ENCODE data around the gene KRT40. TPM values are rescaled to one million over a fixed set of nuclear protein-coding genes. Genes with fewer than 3 reads are reported as not detected.

KRT40 gene
- polyA plus RNA-seq, 3 donors = not detected

- H3K4me3 ChIP-seq (replicated peaks in 1 of 3; ENCODE audit: low read depth in 2 of 3, low read length in 3 of 3) = no peak overlapping the region
- H3K27me3 ChIP-seq (ENCODE audit: control insufficient read depth in 2 of 2, insufficient read depth in 2 of 2, low read length in 2 of 2) = no peaks in the 10 kb centered on the region
- H3K9ac ChIP-seq (ENCODE audit: insufficient read depth, low read length, poor library complexity, severe bottlenecking) = no peak overlapping the region
- no peaks in the 10 kb centered on the region for H3K9me3 Mint-ChIP-seq
- intact Hi-C loops (cut with micrococcal nuclease) = no loop called here
- no peak for DNase-seq
- no peak for TF ChIP-seq CTCF (IDR thresholded peaks at IDR 0.05)
- H3K36me3 Mint-ChIP-seq = no peaks in the 10 kb centered on the region
- H3K4me3 Mint-ChIP-seq = no peak overlapping the region
- no peaks in the 10 kb centered on the region for H3K4me1 ChIP-seq (ENCODE audit: control insufficient read depth in 1 of 2, insufficient read depth in 2 of 2, low read length in 2 of 2)
- H4K20me1 ChIP-seq (ENCODE audit: insufficient read depth, low read length) = no peaks in the 10 kb centered on the region
- WGBS (ENCODE audit: insufficient coverage) = 73% methylated on average over 4 of the region's 7 CpGs
- no peak overlapping the region for H3K27ac Mint-ChIP-seq
- no peak overlapping the region for H3K27ac ChIP-seq (ENCODE audit: low read depth in 1 of 2, low read length in 2 of 2)
- H3K9me3 ChIP-seq (replicated peaks in 1 of 2; ENCODE audit: control insufficient read depth in 1 of 2, insufficient read depth in 1 of 2, low read length in 2 of 2) = no peaks in the 10 kb centered on the region
- no peaks in the 10 kb centered on the region for H3K36me3 ChIP-seq (replicated peaks in 1 of 2; ENCODE audit: control insufficient read depth in 1 of 2, insufficient read depth in 2 of 2, low read length in 2 of 2)
- peaks cover 0 to 2% (median 2%) of the 10 kb centered on the region in 3 donors for H3K27me3 Mint-ChIP-seq (ENCODE audit: low read depth in 3 of 3)
- H3K4me2 ChIP-seq (replicated peaks; ENCODE audit: extremely low read depth, low read length, poor library complexity, severe bottlenecking) = no peak overlapping the region
- no peaks in the 10 kb centered on the region for H3K79me2 ChIP-seq (ENCODE audit: insufficient read depth, low read length)
- no peaks in the 10 kb centered on the region for H3K4me1 Mint-ChIP-seq
- no peak overlapping the region for H2AFZ ChIP-seq (ENCODE audit: insufficient read depth, low read depth, low read length, poor library complexity, severe bottlenecking)
These were observed 31.3 kb upstream of the KRT40 start for GRCh38 chr17:41015454-41015853.

GRCh38 chr17:41013606-41014005, 29.5 kb upstream of the KRT40 start:
- WGBS (ENCODE audit: insufficient coverage) = 88% methylated on average over 1 of the region's 1 CpG
- Histone ChIP-seq H3K27ac (ENCODE audit: low read depth in 1 of 2, low read length in 2 of 2) (no peak overlapping the region), H4K20me1 (ENCODE audit: insufficient read depth, low read length) (no peaks in the 10 kb centered on the region), H3K27me3 (ENCODE audit: control insufficient read depth in 2 of 2, insufficient read depth in 2 of 2, low read length in 2 of 2) (no peaks in the 10 kb centered on the region), H3K36me3 (replicated peaks in 1 of 2; ENCODE audit: control insufficient read depth in 1 of 2, insufficient read depth in 2 of 2, low read length in 2 of 2) (no peaks in the 10 kb centered on the region), H3K9ac (ENCODE audit: insufficient read depth, low read length, poor library complexity, severe bottlenecking) (no peak overlapping the region), H3K4me3 (replicated peaks in 1 of 3; ENCODE audit: low read depth in 2 of 3, low read length in 3 of 3) (no peak overlapping the region), H3K9me3 (replicated peaks in 1 of 2; ENCODE audit: control insufficient read depth in 1 of 2, insufficient read depth in 1 of 2, low read length in 2 of 2) (no peaks in the 10 kb centered on the region), H3K4me2 (replicated peaks; ENCODE audit: extremely low read depth, low read length, poor library complexity, severe bottlenecking) (no peak overlapping the region), H2AFZ (ENCODE audit: insufficient read depth, low read depth, low read length, poor library complexity, severe bottlenecking) (no peak overlapping the region), H3K4me1 (ENCODE audit: control insufficient read depth in 1 of 2, insufficient read depth in 2 of 2, low read length in 2 of 2) (no peaks in the 10 kb centered on the region), H3K79me2 (ENCODE audit: insufficient read depth, low read length) (no peaks in the 10 kb centered on the region)
- Mint-ChIP-seq H3K4me3 (no peak overlapping the region), H3K27me3 (ENCODE audit: low read depth in 3 of 3) (peaks cover 0 to 3% (median 2%) of the 10 kb centered on the region in 3 donors), H3K4me1 (no peaks in the 10 kb centered on the region), H3K9me3 (peaks cover 0 to 2% (median 0%) of the 10 kb centered on the region in 7 donors), H3K36me3 (no peaks in the 10 kb centered on the region), H3K27ac (no peak overlapping the region)
- TF ChIP-seq CTCF (IDR thresholded peaks at IDR 0.05) = no peak
- DNase-seq = no peak
- intact Hi-C loops (cut with micrococcal nuclease) = no loop called here
